GM18858 (cell line): Measurements from ENCODE around the gene E2F2.

Source experiments
- ATAC-seq: cut with Tn5 transposase; IDR thresholded peaks from one replicate; pipeline ENCODE4 v1.9.1; 2021; ENCODE audit not compliant: unreplicated experiment

Gene E2F2

DNA sequence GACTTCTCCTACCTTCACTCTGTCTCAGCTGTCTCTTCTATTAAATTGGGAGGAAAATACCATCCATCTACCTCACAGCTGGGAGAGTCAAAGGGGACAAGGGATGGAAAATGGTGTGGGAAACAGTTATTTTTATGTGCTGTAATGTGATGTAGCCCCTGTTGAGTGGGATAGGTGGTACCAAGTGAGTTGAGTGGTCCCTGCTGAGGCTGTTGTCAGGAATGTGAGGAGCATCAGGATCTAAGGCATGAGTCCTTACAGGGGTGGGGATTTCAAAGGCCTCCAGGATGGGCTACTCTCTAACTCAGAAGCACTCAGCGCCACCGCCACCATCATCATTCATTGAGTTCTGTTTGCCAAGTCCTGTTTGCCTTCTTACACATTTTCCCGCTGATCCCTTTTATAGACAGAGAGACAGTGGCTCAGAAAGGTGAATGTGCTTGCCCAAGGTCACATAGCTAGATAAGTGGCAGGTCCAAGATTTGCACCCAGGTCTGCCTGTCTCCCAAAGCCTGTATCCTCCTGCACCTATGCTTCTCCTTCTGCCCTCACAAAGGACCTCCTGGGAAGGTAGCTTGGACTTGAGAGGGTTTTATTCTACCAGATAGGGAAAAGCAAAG is 32.8 kb upstream of the E2F2 start:
- ATAC-seq = no peak

DNA sequence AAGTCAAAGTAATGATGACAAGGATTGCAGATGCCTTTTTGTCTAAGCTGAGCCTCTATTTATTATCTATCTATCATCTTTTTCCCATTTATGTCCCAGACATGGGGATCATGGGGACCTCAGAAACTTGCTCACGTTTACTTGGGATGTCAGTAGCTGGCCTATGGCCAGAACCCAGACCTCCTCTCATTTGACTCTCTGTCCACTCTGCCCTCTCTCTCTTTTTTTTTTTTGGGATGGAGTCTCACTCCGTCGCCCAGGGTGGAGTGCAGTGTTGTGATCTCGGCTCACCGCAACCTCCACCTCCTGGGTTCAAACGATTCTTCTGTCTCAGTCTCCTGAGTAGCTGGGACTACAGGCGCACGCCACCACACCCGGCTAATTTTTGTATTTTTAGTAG is 32.0 kb upstream of the E2F2 start:
- ATAC-seq = no peak

DNA sequence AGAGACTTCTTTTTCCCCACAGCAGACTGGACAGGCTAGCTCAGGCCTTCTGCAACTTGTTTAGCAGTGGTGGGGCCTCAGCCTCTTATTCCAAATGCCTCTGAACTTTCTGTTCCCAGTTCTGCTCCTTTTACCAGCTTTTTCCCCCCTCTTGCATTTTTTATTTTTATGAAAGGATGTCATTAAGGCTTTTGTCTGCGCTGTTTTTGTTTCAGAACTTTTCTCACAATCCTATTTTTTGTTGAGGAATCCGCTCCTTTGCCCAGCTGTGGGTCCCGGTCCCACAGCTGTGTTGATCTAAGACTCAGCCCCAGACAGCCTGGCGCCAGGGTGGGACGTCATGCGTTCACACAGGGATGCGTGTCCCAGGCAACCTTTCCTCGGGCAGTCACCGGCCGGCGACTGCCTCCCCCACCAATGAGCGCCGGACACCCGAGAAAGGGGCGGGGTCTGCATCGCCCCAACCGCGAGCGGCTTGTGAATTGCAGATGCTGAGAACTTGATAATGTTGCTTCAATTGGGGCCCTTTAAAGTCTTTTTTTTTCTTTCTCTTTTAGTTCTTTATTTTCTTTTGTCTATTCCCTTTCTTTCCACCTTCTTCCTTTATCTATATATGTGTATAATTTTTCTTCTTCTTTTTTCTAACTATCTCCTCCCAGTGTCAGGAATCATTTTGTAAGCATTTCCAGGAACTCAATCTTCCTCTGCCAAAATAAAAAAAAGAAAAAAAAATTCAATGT is 31.3 kb upstream of the E2F2 start:
- no peak for ATAC-seq

DNA sequence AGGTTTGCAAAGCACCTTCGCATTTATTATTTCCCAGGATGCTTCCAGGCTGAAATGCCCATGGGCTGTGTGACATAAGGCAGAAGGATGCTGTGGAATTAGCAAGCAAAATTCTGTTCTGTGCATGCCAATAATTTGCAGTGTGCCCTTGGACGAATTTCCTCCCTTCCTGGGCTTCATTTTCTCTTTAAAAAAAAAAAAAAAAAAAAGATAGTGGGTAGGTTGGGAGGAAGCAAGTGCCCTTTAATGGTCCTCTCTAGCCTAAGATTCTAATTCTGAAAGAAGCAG is 30.7 kb upstream of the E2F2 start:
- ATAC-seq = no peak

DNA sequence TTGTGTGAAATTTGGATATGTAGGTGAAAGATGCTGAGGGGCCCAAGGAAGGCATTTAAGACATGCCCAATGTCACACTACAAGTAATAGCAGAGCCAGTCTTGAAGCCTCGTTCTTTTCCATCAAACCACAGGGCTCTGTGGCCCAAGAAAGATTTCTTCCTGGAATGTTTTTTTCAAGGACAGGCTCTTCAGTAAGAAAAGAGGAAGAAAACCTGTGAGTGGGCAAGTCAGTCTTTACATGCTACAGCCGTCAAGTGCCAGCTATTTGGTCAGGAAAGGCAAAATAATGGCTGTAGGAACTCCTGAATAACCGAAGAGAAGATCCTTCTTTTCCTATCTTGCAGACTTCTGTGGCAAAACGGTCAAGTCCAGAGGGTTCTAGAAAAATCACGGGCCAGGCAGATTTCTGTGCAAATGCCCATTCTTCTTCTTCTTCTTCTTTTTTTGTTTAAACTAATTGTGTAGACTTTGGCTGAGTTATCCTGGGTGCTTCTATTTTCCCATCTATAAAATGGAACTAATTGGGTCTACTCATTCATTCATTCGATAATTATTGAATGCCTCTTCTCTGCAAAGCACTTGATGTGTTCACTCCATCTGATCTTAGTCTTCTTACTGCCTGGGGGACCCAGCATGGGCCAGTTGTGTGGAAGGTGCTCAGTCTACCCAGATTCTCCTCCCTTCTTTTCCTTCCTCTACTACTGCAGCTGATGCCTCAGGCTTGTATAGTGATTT is 30.2 kb upstream of the E2F2 start:
- no peak for ATAC-seq

- no peak for ATAC-seq
Measured at GRCh38 chr1:23559985-23560741, 29.1 kb upstream of the E2F2 start.

DNA sequence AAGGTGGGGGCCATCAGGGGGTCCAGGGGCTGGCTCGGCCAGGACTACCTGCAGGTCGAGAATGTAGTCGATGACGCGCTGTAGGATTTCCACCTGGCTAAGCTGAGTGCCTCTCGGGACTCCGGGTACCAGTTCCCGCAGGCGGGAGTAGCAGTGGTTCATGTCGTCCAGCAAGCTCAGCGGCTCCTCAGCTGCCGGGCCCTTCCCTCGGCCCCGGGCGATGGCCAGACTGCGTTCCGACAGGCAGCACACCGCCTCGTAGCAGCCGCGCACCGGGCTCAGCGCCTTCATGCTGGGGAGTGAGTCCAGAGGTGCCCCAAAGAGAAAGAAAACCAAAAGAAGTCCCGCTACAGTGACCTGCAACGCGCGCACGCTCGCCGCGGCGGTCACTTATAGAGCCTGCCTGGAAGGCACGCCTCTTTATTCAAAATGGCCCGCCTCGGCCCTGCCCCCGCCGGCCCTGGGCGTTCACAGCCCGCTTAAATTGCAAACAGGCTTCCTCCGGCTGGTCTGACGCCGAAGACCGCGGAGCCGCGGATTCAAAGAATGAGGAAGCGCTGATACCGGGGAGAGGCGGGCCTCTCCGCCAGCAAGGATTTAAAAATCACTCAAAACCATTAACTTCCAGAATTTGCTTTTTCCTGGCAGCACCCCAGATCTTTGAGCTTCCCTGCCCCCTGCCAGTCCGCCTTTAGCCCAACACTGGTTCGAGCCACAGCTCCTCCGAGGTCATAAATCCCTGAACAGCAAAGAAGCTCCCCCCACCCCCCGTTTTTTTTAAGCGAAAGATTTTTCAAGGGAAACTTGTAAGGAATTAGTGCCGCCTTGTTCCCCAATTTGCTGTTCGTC is 28.3 kb upstream of the E2F2 start, which contains the start of gene ID3:
Gene ID3, minus strand, starts transcription at position 366 of the 849 bp plus-strand sequence. Its CDS starts 75 bp downstream, at position 291.
- peak; percentile 67 for ATAC-seq

DNA sequence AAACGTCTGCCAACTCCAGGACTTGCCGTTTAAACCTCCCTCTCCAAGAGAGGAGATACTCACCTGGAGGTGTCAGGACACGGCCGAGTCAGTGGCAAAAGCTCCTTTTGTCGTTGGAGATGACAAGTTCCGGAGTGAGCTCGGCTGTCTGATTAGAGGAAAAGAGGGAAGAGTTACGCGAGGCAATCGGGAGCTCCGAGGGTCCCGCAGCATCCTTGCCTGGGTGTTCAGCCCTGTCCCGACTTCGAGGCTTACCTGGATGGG is 27.8 kb upstream of the E2F2 start:
- ATAC-seq = no peak

- no peak for ATAC-seq
Measured at GRCh38 chr1:23558140-23558871, 27.3 kb upstream of the E2F2 start.

DNA sequence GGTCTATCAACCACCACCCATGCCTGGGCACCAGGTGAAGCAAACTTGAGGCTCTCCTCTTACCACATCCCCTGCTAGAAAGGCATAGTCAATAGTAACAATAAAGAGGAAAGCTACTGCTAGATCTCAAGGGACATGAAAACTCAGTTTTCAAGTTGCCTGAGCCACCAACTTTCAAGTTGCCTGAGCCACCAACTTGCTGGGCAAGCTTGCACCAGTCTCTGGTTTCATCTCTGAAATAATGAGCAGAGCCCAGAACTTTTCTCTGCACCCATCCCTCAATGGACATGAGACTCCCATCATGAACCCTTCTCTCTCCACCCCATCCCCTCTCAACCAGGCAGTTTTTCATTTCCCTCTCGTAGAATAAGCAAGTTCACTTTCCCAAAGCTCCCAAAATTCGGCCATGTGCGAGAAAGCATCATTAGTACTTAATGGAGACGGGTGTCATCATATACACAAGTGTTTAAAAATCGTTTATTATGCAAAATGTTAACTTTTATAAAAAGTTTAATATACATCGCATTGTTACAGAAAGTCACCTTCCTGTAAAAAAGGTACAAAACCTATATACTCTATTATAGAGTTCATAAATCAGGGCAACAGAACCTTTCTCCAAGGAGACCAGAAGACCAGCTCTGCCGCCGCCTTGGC is 26.6 kb upstream of the E2F2 start:
- no peak for ATAC-seq

- no peak for ATAC-seq
Measured at GRCh38 chr1:23556635-23557470, 25.8 kb upstream of the E2F2 start.

DNA sequence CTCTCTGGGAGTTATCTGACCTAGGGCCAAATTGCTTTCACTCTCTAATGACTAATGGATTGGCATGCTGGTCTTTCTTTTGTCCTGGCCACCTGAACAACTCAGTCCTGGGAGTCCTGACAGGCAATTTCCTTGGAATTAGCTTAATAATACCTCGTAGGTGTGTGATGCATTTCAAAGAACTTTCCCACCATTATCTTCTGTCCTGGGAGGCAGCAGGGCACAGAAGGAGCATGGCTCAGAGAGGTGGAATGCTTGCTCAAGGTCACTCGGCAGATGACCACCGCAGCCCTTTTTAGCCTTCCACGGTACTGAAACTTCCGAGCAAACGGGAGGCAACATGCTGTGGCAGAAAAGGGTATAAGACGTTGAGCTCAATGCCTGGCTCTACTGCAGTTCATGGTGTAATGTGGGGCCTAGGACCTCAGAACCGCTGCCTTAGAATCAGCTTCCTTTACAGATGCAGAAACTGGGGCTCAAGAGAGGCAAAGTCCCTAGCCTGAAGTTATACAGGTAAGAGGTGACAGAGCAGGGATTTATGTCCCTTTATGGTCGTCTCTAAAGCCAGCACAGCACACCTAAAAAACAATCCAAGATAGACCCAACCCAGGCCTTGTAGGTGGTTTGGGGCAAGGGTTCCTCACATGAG is 25.1 kb upstream of the E2F2 start:
- no peak for ATAC-seq

DNA sequence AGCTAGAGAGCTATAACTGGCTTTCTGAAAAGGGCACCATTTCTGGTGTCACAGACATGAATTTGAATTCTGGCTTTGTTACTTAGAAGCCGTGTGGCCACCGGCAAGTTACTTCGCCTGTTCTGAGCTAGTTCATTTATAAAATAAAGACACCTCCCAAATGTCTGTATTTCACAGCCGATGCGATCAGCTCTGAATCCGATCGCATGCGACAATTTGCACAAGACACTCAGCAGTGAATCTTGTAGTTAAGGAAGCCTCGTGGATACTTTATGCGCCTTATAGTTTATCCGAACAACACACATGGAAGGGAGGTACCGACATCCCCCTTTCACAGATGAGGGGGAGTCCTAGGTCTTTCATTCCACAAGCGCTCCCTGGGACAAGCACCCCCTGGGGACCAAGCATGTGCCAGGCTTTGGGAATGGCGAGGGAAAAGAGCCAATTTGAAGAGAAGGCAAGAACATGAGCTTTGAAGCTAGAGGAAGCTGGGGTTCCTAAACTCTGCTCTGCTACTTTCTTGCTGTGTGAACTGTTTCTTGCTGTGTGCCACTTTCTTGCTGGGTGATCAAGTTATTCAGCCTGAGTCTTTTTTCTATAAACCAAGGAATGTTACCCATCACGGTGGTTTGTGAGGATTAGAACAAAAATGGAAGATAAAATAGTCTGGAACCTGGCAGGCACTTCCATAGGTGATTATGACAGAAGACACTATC is 24.4 kb upstream of the E2F2 start:
- no peak for ATAC-seq

DNA sequence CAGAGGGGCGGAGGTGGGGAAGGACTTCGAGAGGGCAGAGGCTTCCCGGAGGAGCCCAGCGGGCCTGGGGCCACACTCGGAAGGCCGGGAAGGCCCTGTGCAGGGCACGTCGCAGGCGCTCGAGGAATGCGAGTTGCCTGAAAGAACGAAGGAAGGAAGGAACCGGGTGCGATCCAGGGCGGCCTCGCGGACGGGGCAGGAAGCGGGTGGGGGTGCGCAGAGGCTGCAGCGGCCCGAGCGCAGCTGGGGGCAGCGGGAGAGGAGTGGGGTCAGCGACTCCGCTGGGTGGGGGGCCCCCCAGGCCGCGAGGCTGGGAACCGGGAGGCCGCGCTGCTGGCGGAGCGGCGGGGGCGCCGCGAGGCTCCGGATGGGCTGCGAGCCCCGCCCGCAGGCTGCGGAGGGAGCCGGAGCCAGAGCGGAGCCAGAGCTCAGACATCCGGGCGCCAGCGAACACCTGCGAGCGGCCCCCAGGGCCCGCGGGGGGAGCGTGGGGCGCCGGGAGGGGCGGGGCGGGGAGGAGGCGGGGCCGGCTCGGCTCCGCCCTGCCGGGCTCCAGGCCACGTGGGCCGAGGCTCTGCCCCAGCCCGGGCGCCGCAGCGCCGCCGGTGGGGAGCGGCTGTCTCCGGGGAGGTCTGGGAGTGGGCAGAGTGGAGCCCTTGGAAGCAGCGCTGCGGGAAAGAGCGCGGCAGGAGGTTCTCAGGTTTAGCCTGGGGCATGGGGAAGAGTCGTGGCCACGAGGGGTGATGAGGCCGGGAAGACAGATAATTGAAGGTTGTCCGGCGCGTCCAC is 23.6 kb upstream of the E2F2 start:
- ATAC-seq = peak; percentile 37

DNA sequence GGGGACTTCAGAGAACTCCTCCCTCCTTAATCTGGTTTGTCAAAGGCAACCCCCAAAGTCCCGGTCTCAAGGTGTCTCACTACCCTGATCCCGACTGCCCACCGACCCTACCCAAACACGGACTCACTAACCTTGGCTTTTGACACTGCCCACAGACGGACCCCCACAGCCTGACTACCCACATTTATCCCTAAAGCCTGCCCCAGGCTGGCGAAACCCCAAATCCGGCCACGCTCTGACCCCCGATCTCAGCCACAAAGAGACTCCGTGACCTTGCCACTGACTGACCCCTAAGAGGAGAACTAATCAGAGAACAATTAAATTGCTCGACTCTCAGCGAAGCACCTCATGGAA is 23.1 kb upstream of the E2F2 start:
- ATAC-seq = no peak

DNA sequence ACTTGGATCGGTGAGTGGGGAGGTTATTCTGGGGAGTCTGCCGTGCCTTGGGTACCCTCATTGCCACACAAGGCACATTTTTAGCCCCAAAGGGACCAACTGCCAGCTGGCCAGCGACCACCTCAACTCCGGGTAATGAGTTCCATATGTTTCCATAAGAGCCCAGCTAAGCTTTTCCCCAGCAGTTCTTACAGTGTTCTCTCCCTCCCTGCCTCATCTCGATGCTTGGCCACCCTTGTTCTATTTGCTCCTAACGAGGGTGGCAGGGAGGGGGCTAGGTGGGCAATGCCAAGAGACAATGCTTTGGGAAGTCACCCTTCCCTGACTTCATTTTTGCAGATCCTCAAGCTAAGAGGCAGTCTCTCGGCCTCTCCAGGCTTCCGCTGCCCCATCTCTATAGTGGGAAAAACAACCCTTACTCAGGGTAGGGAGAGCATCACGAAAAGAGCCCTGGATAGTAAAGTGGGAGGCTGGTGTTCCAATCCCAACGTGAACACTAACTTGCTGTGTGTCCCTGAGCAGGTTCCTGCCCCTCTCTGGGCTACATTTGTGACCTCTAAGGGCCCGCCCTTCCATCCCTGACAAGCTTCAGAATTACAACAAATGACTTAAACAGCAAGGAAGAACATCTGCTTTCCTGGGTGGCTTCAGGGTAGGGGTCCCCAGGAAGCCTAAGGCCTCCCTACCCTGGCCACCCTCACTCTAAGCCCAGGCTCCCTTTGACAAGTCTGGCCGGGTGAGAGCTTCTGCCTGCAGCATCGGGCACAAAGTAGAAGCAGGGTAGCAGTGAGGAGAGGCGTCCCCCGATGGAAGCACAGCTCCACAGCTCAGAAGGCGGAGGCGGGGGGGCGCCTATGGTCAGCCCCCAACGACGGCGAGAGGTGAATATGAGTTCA is 22.4 kb upstream of the E2F2 start:
- ATAC-seq = no peak
